DOHH2 (cell line): ENCODE data around the gene KIF13A.

ENCODE experiments used
- EZH2phosphoT487 ChIP-seq: fragments of 200-600 bp; sonication (generic); IDR thresholded peaks from 2 replicates; pipeline ENCODE4 v1.6.1; 2017; ENCODE audit warnings: borderline replicate concordance, mild to moderate bottlenecking, antibody characterized with exemption, low read length, moderate library complexity, mixed read lengths
- TF ChIP-seq, protein P1 (sequence below): fragments of 200-600 bp; sonication (generic); IDR thresholded peaks from one replicate; pipeline ENCODE4 v1.5.1; 2014; ENCODE audit warnings: antibody characterized with exemption, mild to moderate bottlenecking, low read depth, low read length; ENCODE audit not compliant: poor library complexity, severe bottlenecking

DNA sequence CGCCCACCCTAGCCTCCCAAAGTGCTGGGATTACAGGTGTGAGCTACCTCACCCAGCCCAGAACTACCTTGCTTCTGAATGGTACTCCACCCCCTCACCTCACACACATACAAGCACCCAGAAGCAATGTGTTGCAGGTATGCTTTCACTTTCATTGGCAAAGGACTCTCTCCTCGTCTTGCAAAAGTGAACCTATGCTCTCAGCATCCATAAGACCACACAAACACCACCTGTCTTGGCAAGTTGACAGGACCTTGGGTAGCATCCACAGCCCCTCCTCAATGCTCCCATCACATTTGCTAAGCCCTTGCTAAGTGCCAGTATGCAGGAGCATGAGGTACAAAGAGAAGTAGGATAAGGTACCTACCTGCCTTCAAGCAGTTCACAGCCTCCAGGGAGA is 3.7 kb downstream of the KIF13A start:
- TF ChIP-seq, protein P1, sequence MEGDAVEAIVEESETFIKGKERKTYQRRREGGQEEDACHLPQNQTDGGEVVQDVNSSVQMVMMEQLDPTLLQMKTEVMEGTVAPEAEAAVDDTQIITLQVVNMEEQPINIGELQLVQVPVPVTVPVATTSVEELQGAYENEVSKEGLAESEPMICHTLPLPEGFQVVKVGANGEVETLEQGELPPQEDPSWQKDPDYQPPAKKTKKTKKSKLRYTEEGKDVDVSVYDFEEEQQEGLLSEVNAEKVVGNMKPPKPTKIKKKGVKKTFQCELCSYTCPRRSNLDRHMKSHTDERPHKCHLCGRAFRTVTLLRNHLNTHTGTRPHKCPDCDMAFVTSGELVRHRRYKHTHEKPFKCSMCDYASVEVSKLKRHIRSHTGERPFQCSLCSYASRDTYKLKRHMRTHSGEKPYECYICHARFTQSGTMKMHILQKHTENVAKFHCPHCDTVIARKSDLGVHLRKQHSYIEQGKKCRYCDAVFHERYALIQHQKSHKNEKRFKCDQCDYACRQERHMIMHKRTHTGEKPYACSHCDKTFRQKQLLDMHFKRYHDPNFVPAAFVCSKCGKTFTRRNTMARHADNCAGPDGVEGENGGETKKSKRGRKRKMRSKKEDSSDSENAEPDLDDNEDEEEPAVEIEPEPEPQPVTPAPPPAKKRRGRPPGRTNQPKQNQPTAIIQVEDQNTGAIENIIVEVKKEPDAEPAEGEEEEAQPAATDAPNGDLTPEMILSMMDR = no peak
- no peak for TF ChIP-seq EZH2phosphoT487
